ENCODE measurements around the gene MAD1L1. TPM values are rescaled to one million over a fixed set of nuclear protein-coding genes. Genes with fewer than 3 reads are reported as not detected.

Gene MAD1L1
- total and polyA plus RNA-seq, 4 donors = 12.8 to 20.7 (median 16.5) TPM

- Histone ChIP-seq H3K4me3 (ENCODE audit: low read depth in 1 of 3, low read length in 3 of 3) (no peak overlapping the region), H3K9me3 (ENCODE audit: control insufficient read depth in 4 of 4, low read length in 3 of 4) (peaks cover 0 to 2% (median 0%) of the 10 kb centered on the region in 4 donors), H3K9ac (ENCODE audit: low read depth in 1 of 2, low read length in 2 of 2) (no peak overlapping the region), H3K27ac (ENCODE audit: low read depth in 1 of 2, low read length in 2 of 2) (no peak overlapping the region), H3K36me3 (ENCODE audit: control insufficient read depth in 4 of 4, insufficient read depth in 3 of 4, low read depth in 1 of 4, low read length in 3 of 4) (peaks cover 0 to 10% (median 2%) of the 10 kb centered on the region in 4 donors), H3K4me1 (ENCODE audit: control insufficient read depth in 4 of 4, insufficient read depth in 4 of 4, low read length in 3 of 4) (no peaks in the 10 kb centered on the region), H3K27me3 (ENCODE audit: control insufficient read depth in 4 of 4, insufficient read depth in 4 of 4, low read length in 3 of 4) (no peaks in the 10 kb centered on the region)
- DNase-seq (ENCODE audit: low spot score) = no peak
- TF ChIP-seq RXRA (IDR thresholded peaks at IDR 0.05) (no peak), ATF3 (IDR thresholded peaks at IDR 0.05) (no peak), NR2F2 (IDR thresholded peaks at IDR 0.05) (no peak), JUND (IDR thresholded peaks at IDR 0.05) (no peak), ZBTB33 (IDR thresholded peaks at IDR 0.05) (no peak), TAF1 (conservative IDR thresholded peaks at IDR 0.05) (no peak), HNF4G (IDR thresholded peaks at IDR 0.05) (no peak), MAX (IDR thresholded peaks at IDR 0.05) (no peak), FOXA1 (IDR thresholded peaks at IDR 0.05) (no peak), RAD21 (IDR thresholded peaks at IDR 0.05) (no peak), GABPA (IDR thresholded peaks at IDR 0.05 in 1 of 2, conservative IDR thresholded peaks at IDR 0.05 in 1 of 2) (no peak), FOXA2 (IDR thresholded peaks at IDR 0.05) (no peak), SP1 (IDR thresholded peaks at IDR 0.05) (no peak), YY1 (IDR thresholded peaks at IDR 0.05) (no peak), HNF4A (conservative IDR thresholded peaks at IDR 0.05) (no peak), EGR1 (IDR thresholded peaks at IDR 0.05; ENCODE audit: low read depth in 2 of 2) (no peak)
- TF ChIP-seq, protein P1, sequence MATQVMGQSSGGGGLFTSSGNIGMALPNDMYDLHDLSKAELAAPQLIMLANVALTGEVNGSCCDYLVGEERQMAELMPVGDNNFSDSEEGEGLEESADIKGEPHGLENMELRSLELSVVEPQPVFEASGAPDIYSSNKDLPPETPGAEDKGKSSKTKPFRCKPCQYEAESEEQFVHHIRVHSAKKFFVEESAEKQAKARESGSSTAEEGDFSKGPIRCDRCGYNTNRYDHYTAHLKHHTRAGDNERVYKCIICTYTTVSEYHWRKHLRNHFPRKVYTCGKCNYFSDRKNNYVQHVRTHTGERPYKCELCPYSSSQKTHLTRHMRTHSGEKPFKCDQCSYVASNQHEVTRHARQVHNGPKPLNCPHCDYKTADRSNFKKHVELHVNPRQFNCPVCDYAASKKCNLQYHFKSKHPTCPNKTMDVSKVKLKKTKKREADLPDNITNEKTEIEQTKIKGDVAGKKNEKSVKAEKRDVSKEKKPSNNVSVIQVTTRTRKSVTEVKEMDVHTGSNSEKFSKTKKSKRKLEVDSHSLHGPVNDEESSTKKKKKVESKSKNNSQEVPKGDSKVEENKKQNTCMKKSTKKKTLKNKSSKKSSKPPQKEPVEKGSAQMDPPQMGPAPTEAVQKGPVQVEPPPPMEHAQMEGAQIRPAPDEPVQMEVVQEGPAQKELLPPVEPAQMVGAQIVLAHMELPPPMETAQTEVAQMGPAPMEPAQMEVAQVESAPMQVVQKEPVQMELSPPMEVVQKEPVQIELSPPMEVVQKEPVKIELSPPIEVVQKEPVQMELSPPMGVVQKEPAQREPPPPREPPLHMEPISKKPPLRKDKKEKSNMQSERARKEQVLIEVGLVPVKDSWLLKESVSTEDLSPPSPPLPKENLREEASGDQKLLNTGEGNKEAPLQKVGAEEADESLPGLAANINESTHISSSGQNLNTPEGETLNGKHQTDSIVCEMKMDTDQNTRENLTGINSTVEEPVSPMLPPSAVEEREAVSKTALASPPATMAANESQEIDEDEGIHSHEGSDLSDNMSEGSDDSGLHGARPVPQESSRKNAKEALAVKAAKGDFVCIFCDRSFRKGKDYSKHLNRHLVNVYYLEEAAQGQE (IDR thresholded peaks at IDR 0.05) = no peak
- TF ChIP-seq, protein P2, sequence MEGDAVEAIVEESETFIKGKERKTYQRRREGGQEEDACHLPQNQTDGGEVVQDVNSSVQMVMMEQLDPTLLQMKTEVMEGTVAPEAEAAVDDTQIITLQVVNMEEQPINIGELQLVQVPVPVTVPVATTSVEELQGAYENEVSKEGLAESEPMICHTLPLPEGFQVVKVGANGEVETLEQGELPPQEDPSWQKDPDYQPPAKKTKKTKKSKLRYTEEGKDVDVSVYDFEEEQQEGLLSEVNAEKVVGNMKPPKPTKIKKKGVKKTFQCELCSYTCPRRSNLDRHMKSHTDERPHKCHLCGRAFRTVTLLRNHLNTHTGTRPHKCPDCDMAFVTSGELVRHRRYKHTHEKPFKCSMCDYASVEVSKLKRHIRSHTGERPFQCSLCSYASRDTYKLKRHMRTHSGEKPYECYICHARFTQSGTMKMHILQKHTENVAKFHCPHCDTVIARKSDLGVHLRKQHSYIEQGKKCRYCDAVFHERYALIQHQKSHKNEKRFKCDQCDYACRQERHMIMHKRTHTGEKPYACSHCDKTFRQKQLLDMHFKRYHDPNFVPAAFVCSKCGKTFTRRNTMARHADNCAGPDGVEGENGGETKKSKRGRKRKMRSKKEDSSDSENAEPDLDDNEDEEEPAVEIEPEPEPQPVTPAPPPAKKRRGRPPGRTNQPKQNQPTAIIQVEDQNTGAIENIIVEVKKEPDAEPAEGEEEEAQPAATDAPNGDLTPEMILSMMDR (IDR thresholded peaks at IDR 0.05; ENCODE audit: low read depth, low read length, missing input control) = no peak
- WGBS = 98% methylated on average over 10 of the region's 10 CpGs
Observed at GRCh38 chr7:2201128-2201527, 31.6 kb downstream of the MAD1L1 start.
